ENCODE data around the gene DNAH5.
"Not testable (repeated sequence)": the region's sequence is repeated elsewhere in the genome, so short reads cannot be mapped to it uniquely, and the experiment has no call there.

DNAH5 gene

DNA sequence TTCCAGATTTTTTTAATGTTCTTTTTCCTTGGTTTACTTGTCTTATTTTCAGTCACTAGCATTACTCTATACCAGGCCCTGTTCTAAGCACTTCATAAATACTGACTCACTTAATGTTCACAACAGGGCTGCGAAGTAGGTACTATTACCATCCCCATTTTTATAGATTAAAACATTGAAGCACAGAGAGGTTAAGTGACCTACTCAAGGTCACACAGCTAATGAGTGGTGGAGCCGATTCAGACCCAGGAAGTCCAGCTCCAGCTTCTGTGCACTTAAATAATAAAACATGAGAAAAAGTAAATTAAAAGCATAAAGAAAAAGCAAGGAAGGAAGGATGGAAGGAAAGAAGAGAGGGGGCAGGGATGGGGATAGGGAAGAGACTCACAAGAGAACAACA, 45.3 kb upstream of the DNAH5 start:
- TF ChIP-seq, protein P1, sequence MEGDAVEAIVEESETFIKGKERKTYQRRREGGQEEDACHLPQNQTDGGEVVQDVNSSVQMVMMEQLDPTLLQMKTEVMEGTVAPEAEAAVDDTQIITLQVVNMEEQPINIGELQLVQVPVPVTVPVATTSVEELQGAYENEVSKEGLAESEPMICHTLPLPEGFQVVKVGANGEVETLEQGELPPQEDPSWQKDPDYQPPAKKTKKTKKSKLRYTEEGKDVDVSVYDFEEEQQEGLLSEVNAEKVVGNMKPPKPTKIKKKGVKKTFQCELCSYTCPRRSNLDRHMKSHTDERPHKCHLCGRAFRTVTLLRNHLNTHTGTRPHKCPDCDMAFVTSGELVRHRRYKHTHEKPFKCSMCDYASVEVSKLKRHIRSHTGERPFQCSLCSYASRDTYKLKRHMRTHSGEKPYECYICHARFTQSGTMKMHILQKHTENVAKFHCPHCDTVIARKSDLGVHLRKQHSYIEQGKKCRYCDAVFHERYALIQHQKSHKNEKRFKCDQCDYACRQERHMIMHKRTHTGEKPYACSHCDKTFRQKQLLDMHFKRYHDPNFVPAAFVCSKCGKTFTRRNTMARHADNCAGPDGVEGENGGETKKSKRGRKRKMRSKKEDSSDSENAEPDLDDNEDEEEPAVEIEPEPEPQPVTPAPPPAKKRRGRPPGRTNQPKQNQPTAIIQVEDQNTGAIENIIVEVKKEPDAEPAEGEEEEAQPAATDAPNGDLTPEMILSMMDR (IDR thresholded peaks at IDR 0.05), result no peak
- Mint-ChIP-seq H3K9me3 (no peaks in the 10 kb centered on the region), H3K4me1 (peaks cover 14% of the 10 kb centered on the region), H3K27ac (no peak overlapping the region), H3K27me3 (ENCODE audit: low read depth, poor library complexity) (peaks cover 20% of the 10 kb centered on the region), H3K4me3 (no peak overlapping the region), H3K36me3 (ENCODE audit: low read depth) (no peaks in the 10 kb centered on the region)
- DNase-seq, result no peak

DNA sequence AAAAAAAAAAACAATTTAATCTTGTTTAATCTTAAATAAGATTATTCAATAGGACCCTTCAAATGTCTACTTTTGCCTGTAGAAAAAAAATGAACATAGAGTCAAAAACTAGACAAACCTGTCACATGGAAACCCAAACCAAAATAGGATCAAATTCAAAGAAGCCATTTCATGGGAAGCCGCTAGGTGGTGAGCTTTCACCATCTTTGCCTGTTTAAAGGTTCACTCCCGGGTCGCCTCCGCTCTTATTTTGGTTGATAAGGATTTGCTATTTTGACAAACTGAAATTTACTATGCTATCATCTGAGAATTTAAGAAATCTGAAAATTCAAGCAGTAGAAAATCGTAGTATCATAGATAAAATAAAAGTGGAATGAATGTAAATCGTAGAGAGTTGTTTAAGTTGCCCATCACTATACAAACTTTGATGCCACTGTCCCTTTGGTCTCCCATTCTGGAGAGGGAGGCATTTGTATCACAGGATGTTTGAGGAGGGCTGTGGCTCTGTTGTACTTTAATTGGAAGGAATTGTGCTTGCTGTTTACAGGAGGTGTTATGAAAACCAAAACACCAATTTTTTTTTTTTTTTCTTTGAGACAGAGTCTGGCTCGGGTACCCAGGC, 43.5 kb upstream of the DNAH5 start:
- no peaks in the 10 kb centered on the region for H3K9me3 Mint-ChIP-seq
- no peaks in the 10 kb centered on the region for H3K36me3 Mint-ChIP-seq (ENCODE audit: low read depth)
- H3K4me1 Mint-ChIP-seq, result no peaks in the 10 kb centered on the region
- DNase-seq, result peak; percentile 60
- H3K27ac Mint-ChIP-seq, result no peak overlapping the region
- TF ChIP-seq, protein P1 (IDR thresholded peaks at IDR 0.05), result peak; percentile 95
- H3K4me3 Mint-ChIP-seq, result no peak overlapping the region
- H3K27me3 Mint-ChIP-seq (ENCODE audit: low read depth, poor library complexity), result peaks cover 24% of the 10 kb centered on the region

- Mint-ChIP-seq H3K27ac (no peak overlapping the region), H3K4me3 (no peak overlapping the region)
- no peak for DNase-seq
Measured at GRCh38 chr5:13985731-13986418, 41.4 kb upstream of the DNAH5 start.

DNA sequence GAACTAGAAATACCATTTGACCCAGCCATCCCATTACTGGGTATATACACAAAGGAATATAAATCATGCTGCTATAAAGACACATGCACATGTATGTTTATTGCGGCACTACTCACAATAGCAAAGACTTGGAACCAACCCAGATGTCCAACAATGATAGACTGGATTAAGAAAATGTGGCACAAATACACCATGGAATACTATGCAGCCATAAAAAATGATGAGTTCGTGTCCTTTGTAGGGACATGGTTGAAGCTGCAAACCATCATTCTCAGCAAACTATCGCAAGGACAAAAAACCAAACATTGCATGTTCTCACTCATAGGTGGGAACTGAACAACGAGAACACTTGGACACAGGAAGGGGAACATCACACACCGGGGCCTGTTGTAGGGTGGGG, 40.4 kb upstream of the DNAH5 start:
- not testable (repeated sequence) for H3K36me3 Mint-ChIP-seq (ENCODE audit: low read depth); H3K4me3 Mint-ChIP-seq; DNase-seq; H3K4me1 Mint-ChIP-seq; H3K9me3 Mint-ChIP-seq; H3K27ac Mint-ChIP-seq
- peaks cover 27% of the 10 kb centered on the region for H3K27me3 Mint-ChIP-seq (ENCODE audit: low read depth, poor library complexity)

More at GRCh38 chr5:13985731-13986418, 41.4 kb upstream of the DNAH5 start:
- Mint-ChIP-seq H3K4me1 (no peaks in the 10 kb centered on the region), H3K36me3 (ENCODE audit: low read depth) (no peaks in the 10 kb centered on the region), H3K9me3 (no peaks in the 10 kb centered on the region), H3K27me3 (ENCODE audit: low read depth, poor library complexity) (peaks cover 31% of the 10 kb centered on the region)
- TF ChIP-seq, protein P1 (IDR thresholded peaks at IDR 0.05), result no peak

DNA sequence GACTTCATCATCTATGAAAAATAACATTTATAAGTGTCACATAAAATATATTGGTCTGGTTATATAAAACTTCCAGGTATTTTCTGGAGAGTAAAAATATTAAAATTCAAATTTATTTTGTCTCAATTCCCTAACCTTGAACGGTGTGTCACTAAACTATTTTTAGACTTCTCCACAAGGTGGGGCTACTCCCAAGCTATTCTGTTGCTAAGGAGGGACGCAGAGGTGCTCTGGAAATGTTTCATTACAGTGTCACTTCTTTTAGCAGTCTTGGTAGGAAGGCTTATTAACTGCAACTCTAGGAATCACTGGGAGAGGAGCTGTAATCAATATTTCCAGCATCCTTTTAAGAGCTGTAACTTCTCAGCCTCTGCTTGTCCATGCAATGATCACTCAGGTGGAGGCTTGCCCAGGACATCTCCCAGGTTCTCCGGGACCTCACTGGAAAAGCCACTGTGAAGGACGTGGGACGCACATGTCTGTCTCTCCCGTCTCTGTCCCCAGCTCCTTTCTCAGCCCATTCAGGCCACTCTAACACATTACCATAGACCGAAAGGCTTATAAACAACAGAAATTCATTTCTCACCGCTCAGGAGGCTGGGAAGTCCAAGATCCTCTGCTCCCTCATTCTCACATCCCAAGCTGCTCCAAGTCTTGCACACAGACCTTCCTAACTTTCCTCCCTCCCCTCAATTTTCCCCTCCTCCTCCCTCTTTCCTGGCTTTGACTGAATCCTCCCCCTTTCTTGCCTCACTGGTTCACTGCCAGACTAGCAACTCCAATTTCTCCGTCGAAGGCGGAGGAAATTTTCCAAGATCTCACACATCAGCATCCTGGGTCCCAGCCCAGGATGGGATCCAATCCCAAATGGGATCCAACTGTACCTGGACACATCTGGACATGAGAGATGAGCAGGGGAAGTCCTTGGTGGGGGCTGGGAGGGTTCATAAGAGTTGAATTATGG, 32.7 kb upstream of the DNAH5 start:
- DNase-seq, result peak; percentile 26
- H3K4me3 Mint-ChIP-seq, result no peak overlapping the region

More for the DNA sequence above, 32.7 kb upstream of the DNAH5 start:
- Mint-ChIP-seq H3K9me3 (no peaks in the 10 kb centered on the region), H3K27ac (no peak overlapping the region), H3K4me1 (no peaks in the 10 kb centered on the region), H3K36me3 (ENCODE audit: low read depth) (no peaks in the 10 kb centered on the region), H3K27me3 (ENCODE audit: low read depth, poor library complexity) (peaks cover 23% of the 10 kb centered on the region)
- TF ChIP-seq, protein P1 (IDR thresholded peaks at IDR 0.05), result peak; percentile 57
